ENCODE data around the gene FER.

DNA sequence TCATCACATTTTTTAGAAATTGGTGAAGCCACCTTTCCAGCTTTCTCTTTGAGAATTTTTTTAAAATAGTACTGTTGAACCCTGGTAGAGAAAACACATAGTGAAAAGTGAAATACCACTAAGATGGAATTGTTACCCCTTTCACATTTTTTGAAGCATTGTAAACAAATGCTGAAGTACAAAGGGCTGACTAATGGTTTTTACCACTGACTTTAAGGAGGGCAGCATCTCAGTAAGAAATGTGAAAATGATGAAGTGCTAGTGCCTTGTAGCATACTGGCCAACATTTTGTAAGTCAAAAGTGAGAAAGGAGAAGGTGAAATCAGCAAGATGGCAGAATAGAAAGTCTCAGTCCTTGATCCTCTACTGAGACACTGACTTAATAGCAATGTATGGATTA lies 341.5 kb downstream of the FER start:
- TF ChIP-seq, protein P1, sequence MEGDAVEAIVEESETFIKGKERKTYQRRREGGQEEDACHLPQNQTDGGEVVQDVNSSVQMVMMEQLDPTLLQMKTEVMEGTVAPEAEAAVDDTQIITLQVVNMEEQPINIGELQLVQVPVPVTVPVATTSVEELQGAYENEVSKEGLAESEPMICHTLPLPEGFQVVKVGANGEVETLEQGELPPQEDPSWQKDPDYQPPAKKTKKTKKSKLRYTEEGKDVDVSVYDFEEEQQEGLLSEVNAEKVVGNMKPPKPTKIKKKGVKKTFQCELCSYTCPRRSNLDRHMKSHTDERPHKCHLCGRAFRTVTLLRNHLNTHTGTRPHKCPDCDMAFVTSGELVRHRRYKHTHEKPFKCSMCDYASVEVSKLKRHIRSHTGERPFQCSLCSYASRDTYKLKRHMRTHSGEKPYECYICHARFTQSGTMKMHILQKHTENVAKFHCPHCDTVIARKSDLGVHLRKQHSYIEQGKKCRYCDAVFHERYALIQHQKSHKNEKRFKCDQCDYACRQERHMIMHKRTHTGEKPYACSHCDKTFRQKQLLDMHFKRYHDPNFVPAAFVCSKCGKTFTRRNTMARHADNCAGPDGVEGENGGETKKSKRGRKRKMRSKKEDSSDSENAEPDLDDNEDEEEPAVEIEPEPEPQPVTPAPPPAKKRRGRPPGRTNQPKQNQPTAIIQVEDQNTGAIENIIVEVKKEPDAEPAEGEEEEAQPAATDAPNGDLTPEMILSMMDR (conservative IDR thresholded peaks at IDR 0.05), result no peak
- no peak for TF ChIP-seq ZFX (IDR thresholded peaks at IDR 0.05)
